Stimulated activated CD4-positive, alpha-beta T cell treated with anti-CD3 and anti-CD28 coated beads, Interleukin-1b, Interleukin-23, amount 100 ng/mL, for 24 hours (primary cell): ENCODE measurements around the gene TMCC2.

Experiments used
- DNase-seq, 4 experiments: peaks; one replicate each; pipeline ENCODE4 v3.0.0-alpha.2; 2020; ENCODE audit warnings: low read depth in 4 of 4, low spot score in 1 of 4

Gene TMCC2

DNA sequence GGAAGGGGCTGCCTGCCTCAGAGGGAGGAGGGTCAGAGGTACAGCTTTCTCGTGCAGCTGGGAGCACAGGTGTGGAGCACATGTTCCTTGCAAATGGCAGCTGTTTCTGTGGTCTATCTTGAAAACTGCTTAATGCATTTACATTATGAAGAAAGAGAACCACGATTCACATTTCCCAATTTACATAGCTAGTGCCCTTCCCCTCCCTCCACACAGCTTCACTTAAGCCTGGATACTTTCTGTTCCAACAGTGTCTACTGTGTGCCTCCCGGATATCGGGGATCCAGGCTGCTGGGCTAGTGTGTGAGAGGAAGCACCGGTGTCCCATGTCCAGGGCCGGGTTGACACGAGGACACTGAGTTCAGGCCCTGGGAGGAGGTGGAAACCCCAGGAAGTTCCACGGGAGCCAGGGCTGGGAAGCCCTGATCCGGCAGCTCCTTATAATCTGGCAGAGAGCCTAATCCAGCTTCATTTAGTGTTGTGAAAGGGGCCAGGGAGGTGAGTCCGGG is 31.6 kb downstream of the TMCC2 start:
- DNase-seq: no peak

DNA sequence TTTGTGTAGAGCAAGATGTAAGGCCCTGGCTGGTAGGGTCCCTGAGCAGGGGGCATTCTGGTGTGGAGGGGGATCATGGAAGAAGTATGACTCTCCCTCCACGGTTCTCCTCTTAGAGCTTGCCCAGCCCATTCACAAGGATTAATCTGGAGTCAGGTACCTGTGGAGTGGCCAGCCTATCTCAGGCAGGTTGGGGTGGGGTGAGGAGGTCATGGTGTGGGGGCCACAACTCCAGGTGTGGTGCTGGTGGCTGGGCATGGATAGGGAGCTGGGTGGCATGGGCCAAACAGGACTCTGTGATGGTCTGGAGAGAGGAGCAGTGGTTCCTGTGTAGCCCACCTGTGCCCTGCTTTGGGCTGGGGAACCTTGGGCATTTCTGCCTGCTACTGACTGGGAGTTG is 32.3 kb downstream of the TMCC2 start:
- no peak for DNase-seq

DNA sequence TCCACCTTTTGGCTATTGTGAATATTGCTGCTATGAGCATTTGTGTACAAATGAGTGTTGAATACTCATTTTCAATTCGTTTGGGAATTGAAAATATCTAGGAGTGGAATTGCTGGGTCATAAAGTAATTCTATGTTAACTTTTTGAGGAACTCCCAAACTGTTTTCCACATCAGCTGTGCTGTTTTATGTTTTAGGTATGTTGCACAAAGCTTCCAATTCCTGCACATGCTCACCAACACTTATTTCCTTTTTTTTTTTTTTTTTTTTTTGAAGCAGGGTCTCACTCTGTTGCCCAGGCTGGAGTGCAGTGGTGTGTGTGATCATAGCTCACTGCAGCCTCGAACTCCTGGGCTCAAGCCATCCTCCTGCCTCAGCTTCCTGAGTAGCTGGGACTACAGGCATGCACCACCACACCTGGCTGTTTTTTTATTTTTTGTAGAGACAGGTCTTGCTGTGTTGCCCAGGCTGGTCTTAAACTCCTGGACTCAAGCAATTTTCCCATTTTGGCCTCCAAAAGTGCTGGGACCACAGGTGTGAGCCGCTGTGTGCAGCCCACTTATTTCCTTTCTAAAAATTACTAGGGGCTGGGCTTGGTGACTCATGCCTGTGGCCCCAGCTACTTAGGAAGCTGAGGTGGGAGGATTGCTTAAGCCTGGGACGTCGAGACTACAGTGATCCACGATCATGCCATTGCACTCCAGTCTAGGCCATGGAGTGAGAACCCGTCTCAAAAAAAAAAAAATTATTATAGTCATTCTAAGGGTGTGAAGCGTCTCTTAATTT is 33.4 kb downstream of the TMCC2 start:
- DNase-seq: no peak

DNA sequence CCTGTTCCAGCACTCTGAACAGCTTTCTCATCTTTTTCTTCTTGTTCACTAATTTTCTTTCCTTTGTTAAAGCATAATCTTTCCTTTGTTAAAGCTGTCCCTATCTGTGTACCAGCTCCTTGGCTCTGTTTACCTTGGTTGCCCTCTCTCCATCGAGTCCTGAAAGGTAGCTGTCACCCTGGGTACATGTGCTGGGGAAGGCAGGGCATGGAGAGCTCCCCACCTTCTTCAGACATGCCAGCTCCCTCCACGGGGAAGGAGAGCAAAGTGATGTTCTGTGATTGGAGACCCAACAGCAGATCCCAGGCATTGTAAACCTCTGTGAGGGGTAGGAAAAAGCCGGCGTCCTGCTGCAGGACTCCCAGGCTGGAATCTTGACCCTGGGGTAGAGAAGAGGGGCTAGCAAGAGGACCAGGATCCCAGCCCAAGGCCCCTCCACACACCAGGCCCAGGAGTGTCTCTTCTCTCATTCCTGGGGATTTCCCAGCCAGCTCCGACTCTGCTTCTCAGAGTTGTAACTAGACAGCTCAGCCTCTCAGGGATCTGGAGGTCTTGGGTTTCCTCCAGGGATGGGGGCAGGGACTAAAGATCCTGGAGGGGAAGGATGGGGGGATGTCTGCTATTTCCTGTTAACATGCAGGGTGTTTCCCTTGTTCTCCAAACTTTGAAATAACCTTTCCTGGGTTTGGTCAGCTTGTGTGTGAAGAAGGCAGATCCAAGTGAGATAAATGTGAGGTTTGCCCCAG is 34.4 kb downstream of the TMCC2 start:
- DNase-seq: no peak

DNA sequence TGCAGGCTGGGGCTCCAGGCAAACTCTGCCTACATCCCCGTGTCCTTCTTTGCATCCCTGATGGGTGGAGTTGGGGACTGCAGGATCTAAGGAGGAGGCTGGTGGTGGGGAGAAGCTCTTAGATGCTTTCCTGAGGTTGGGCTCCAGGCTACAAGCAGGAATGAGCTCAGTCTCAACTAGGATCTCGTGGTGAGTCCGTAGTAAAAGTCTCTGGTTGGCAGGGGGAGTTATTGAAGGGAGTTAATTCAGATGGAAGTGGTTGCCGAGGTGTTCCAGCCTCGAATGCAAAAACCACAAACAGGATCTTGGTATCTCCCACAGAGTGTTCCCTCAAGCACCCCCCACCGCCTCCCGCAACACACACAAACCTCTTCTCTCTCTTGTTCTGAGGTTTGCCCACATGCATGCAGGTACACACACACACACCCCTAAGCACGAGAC is 35.0 kb downstream of the TMCC2 start:
- DNase-seq: no peak

DNA sequence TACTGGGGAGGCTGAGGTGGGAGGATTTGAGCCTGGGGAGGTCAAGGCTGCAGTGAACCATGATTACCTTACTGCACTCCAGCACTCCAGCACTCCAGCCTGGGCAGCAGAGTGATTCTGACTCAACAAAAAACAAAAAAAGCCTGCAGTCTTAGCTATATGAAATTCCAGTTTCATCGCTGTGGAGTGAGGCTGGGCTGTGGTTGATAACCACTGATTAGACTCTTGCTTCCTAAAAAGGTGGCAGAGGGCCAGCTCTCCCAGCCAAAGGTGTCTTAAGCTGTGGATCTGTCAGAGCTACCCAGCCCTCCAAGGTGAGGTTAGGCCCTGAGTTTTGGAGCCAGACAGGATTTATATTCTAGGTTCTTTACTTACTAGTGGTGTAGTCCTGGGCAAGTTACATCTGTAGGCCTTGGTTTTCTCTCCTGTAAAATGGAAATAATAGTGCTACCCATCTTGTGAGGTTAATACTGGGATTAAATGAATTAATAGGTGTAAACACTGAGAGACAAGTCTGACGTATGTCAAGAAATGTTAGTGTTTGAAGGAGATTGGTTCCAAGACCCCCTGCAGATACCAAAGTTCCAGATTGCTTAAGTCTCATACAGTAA is 35.9 kb downstream of the TMCC2 start:
- DNase-seq: no peak

DNA sequence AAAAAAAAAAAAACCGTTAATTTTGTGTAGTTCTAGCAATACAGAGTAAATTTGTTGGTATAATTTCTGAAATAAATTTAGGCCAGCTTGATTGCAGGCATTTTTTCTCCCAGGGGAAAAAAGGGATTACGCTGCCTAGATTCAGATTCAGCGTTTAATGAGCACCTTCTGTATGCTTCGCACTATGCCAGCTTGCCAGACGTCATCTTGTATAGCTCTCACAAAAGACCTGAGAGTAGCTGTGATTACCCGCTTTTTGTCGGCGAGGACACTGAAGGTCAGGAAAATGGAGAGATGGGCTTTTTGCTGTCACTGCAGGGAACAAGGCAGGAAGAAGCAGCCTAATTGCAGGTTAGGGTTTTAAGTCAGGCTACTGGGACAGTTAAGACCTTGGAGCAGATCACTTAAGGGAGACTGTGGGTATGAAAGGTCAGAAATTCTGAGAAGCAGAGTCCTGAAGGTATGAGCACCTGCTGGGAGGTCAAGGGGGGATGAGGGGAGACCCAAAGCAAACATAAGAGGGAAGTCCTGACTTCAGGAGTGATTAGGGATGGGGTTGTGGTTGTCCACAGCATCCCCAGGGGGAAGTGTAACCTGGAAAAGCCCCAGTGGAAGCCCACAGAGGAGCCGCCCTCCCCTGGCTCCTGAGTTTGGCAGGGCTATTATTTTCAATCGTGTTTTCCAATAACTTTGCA is 39.0 kb downstream of the TMCC2 start:
- DNase-seq: no peak

DNA sequence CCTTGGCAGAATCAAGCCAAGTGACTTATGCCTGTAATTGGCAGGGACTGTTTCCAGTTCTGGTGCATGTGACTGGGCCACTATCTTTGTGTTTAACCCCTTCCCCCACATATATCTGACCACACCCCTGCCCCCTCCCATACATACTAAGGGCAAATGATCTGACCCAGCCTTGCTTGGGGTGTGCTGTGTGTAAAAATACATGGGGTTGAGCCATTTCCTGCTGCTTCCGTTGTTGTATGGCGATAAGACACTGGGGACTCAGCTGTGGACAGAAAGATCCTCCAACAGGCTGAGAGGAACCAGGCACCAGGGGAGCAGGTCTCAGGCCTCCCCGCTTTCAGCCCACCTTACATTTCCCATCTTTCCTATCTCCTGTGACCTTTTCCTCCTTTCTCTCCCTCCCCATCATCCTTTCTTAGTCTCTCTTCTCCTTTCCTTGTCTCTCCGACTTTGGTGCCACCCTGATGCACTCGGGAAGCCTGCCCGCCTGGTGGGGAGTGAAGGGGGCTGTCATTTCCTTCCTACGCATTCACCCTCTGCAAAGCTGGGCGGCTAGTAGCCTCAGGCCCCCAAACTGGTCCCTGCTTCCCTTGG is 39.7 kb downstream of the TMCC2 start:
- DNase-seq: no peak

DNA sequence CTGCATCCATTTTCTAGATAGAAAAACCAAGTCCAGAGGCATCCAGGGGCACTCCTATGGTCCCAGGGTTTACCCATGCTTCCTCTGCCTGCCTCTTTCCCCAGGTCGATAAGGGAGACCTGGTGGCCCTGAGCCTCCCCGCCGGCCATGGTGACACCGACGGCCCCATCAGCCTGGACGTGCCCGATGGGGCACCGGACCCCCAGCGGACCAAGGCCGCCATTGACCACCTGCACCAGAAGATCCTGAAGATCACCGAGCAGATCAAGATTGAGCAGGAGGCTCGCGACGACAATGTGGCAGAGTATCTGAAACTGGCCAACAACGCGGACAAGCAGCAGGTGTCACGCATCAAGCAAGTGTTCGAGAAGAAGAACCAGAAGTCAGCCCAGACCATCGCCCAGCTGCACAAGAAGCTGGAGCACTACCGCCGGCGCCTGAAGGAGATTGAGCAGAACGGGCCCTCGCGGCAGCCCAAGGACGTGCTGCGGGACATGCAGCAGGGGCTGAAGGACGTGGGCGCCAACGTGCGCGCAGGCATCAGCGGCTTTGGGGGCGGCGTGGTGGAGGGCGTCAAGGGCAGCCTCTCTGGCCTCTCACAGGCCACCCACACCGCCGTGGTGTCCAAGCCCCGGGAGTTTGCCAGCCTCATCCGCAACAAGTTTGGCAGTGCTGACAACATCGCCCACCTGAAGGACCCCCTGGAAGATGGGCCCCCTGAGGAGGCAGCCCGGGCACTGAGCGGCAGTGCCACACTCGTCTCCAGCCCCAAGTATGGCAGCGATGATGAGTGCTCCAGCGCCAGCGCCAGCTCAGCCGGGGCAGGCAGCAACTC is 41.3 kb downstream of the TMCC2 start:
- DNase-seq: no peak

DNA sequence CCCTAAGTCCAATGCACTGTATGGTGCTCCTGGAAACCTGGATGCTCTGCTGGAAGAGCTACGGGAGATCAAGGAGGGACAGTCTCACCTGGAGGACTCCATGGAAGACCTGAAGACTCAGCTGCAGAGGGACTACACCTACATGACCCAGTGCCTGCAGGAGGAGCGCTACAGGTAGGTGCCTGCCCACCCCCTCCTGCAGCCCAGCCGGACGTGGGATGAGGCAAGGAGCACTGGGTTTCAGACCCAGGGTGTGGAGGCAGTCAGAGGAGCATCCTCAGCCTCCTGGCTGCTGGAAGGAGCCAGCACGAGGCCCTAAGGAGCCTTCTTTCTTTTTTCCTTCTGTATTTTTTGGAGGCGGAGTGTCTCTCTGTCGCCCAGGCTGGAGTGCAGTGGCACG is 42.0 kb downstream of the TMCC2 start:
- DNase-seq: no peak

DNA sequence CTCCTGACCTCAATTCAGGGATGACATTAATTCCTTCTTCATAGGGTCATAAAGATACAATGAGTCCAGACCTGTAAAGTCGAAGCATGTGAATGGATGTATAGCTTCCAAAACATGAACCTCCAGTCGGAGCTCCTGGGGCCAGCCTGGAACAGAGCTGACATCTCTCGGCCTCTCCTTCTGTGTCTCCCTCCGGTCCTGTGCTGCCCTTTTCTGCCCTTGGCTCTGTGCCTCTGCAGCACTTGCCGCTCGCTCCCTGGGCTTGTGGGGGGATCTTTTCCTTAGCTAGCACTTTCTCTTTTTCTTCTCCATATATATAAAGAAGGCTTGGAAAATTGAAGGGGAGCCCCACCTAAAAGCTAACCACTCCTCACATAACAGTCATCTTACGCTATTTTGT is 42.5 kb downstream of the TMCC2 start:
- DNase-seq: no peak

DNA sequence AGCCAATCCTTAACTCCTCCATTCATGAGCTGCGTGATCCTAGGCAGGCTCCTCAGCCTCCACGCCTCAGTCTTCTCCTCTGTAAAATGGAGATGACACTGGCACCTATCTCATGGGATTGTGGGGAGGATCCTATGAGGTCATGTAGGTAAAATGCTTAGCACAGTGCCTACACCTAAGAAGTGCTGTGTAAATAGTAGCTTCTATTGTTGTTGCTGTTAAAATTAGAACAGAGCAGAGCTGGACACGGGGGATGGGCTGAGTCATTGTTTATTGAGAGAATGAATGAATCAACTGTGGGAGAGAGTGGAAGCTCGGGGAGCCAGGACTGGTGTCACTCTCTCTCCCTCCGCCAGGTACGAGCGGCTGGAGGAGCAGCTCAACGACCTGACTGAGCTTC is 43.0 kb downstream of the TMCC2 start:
- DNase-seq: no peak

DNA sequence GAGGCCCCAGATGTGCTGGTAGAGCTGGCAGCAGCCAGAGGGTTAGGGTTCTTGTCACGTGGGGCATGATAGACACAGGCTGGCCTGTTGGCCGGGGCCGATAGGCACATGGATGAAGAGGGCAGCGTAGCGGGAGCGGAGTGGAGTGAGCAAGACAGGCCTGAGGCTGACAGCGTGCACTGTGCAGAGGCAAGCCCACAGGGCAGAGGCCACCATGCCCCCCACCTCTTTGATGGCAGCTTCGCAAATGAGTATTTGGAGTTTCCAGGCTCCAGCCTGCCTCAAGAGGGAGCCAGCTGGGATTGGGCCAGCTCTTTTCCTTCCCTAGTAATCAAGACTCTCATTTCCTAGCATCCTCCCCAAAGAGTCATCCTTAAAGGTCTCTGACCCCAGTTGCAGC is 43.5 kb downstream of the TMCC2 start:
- no peak for DNase-seq

DNA sequence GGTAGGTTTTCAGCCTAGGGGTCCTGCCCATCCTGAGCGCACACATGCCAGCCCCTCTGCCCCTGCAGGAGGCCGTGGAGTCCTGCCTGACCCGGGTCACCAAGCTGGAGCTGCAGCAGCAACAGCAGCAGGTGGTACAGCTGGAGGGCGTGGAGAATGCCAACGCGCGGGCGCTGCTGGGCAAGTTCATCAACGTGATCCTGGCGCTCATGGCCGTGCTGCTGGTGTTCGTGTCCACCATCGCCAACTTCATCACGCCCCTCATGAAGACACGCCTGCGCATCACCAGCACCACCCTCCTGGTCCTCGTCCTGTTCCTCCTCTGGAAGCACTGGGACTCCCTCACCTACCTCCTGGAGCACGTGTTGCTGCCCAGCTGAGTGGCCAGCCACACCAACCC is 44.0 kb downstream of the TMCC2 start:
- DNase-seq: no peak

DNA sequence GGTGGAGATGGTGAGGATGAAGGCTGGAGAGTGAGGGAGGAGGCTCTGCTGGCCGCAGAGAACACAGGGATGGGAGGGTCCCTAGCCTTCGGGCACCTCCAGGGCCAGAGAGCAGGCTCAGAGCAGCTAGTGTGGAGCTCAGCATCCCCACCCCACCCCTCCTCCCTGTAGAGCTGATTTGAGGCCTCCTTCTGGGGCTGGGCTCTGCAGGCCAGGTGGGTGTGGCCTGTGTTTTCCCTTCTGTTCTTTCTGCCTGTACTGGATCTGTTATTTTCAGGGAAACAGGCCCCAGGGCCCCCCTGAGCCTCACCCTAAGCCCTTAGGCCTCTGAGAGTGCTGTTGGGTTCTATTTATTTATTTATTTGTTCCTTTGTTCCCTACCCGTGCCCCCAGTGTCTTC is 44.8 kb downstream of the TMCC2 start:
- DNase-seq: no peak

DNA sequence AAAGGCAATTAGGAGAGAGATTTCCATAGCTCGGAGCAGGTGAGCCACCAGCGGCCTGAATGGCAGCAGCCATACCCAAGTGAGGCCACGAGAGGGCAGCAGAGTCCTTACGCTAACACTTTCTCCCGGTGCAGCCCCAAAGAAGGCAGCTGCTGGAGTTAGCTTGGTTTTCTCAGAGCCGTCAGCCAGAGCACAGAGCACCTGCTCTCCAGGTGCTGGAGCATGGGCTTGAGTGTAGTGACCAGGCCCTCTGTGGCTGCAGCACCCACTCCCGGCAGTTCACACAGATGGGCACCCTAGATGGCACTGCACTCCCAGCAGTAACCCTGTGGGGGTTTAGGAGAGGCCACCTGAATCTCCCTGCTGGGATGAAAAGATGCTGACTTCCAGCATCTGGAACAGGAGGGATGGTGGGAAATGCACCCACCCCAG is 45.8 kb downstream of the TMCC2 start:
- peak; percentile 74 to 78 (median 77) for DNase-seq

DNA sequence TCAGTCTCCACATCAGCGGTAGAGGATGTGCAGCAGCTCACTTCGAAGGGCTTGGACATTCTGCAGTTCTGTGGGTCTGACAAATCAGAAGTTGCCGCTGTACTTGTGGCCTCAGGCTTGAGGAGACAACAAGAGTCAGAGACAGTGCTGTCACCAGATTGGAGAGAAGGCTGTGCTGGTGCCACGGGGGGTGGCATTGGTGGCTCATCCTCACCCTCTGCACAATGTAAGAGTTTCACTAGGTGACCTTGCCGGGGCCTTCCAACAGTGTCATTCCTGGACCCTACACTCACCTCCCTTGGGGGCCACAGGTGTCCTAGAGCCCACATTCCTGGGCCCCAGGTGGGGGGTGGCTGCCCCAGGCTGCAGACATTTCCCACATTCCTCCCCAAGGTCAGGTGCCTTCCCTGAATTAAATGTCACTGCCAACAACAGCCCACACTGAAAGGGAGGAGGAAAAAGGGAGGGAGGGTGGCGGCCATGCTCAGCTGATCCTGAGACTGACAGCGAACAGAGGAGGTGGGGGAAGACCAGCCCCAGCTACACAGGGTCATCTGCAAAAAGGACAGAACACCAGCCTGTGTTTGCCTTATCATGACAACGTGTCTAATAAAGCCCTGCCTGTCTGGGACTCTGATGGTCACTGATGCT is 46.4 kb downstream of the TMCC2 start:
- no peak for DNase-seq

DNA sequence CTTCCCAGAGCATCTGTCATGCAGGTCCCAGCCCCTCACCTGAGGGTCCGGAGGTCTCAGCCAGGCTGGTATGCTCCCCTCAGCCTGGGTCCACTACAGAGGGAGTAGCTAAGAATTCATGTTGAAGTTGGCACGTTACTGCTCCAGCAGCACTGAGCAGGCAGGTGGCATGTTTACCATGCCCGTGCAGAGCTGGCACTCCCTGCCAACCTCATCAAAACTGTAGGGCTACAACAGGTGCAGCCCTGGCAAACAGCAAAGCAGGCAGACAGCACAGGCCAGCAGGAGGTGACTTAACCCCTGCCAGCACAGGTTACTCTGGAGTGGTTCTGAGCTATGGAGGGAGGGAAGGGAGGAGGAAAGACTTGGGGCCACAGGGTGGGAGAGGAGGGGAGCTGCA is 47.4 kb downstream of the TMCC2 start:
- DNase-seq: no peak

DNA sequence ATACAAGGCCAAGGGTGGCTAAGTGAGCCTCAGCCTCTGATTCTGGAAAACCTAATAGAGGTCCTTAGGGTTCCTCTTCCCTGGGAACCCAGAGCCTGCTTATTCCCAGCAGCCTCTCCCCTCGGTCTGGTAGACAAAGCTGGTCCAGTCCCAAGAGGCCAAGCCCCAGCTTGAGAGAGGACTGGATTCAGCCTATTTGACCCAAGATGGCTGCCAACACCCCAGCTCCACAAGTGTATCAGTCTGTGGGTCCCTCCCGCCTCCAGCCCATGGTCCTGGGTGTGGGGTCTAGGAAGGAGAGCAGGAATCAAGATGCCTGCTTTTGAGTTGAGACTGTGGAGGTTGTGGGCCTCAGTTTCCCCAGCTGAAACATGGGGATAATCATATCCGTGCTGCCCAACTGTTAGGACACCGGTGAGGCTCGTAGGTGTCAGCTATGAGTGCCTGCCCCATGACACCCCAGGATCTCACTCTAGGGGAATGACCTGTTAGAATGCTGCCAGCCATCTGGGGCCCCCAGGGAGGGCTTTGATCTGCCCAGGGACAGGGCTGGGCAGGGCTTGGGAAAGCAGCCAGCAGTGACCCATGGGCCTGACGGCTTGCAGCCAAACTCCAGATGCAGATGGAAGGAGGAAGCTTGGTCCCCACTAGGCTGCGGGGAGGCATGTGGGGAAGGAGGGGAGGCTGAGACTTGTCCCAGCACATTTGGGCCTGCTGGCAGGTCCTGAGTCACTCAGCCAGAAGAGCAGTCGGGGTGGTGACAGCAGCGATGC is 48.4 kb downstream of the TMCC2 start:
- no peak for DNase-seq
